K562 (cell line): ENCODE data around the gene ZFP62. TPM values are rescaled to one million over a fixed set of nuclear protein-coding genes. Genes with fewer than 3 reads are reported as not detected.

Experiments
- ATAC-seq: fragments of 200-7000 bp; cut with Tn5 transposase; 3 replicates; pipeline ENCODE4 v1.9.1; 2020; ENCODE audit warnings: moderate library complexity
- BruUV-seq: library from RNA; stranded (reverse); fragments of 400-500 nt; replicated peaks from 2 replicates; lab custom pipeline; 2021; lab: Mats Ljungman, UMichigan
- CTCF ChIA-PET: fragments of 300-600 bp; formaldehyde crosslinking; extraction: SDS; loops from one replicate; lab custom pipeline; 2021; ENCODE audit warnings: low intra/inter-chr PET ratio; lab: Yijun Ruan, JAX
- POLR2A ChIA-PET: fragments of 300-600, 350-650 bp; sonication (Branson Sonifier 250); formaldehyde crosslinking; extraction: SDS; loops from one replicate; lab custom pipeline; 2021; ENCODE audit warnings: antibody characterized with exemption, inconsistent platforms; lab: Yijun Ruan, JAX
- DNase-seq, 4 experiments: peaks; one replicate each; pipeline versions ENCODE4 v3.0.0 to v3.0.0-alpha.2; 2011 to 2018; ENCODE audit warnings: low spot score in 3 of 4, mixed read lengths in 3 of 4; ENCODE audit errors: extremely low read depth in 1 of 4
- FAIRE-seq: peaks from 2 replicates; lab custom pipeline; 2011; peaks lifted over from hg19 to GRCh38; lab: Jason Lieb, UNC
- H2AFZ ChIP-seq: 2 replicates; pipeline ENCODE4 v1.6.0; 2011; ENCODE audit warnings: low read depth, low read length, control low read depth, inconsistent platforms
- H3K27ac ChIP-seq: fragments of 200-600 bp; 3 replicates; pipeline ENCODE4 v1.8.0; 2011; ENCODE audit warnings: low read depth, mild to moderate bottlenecking, control low read depth, inconsistent platforms, low read length, moderate library complexity, mixed read lengths; ENCODE audit errors: extremely low read depth
- H3K27me3 ChIP-seq, 2 experiments: fragments of 300-600 bp in 1 of 2; 2 replicates in 1 of 2; 3 replicates in 1 of 2; pipeline versions ENCODE4 v1.6.0 to v1.8.0; 2011; ENCODE audit warnings: inconsistent platforms in 2 of 2, low read length in 2 of 2, mild to moderate bottlenecking in 1 of 2, mixed read lengths in 1 of 2, moderate library complexity in 1 of 2; ENCODE audit not compliant: control insufficient read depth in 2 of 2, insufficient read depth in 2 of 2
- H3K36me3 ChIP-seq: fragments of 300-600 bp; 3 replicates; pipeline ENCODE4 v1.8.0; 2011; ENCODE audit warnings: mild to moderate bottlenecking, low read length, inconsistent platforms; ENCODE audit not compliant: control insufficient read depth, insufficient read depth
- H3K4me1 ChIP-seq, 2 experiments: fragments of 200-600 bp in 1 of 2; replicated peaks in 1 of 2; 2 replicates in 1 of 2; 3 replicates in 1 of 2; pipeline versions ENCODE4 v1.5.1 to v1.8.0; 2011; ENCODE audit warnings: inconsistent platforms in 2 of 2, low read length in 2 of 2, mild to moderate bottlenecking in 1 of 2, mixed read lengths in 1 of 2, moderate library complexity in 1 of 2; ENCODE audit not compliant: control insufficient read depth in 2 of 2, insufficient read depth in 2 of 2
- H3K4me2 ChIP-seq: 2 replicates; pipeline ENCODE4 v1.6.1; 2011; ENCODE audit warnings: low read length, control low read depth, inconsistent platforms, mixed read lengths; ENCODE audit not compliant: insufficient read depth
- H3K4me3 ChIP-seq: fragments of 200-600 bp; sonication (generic), shearing (Covaris generic); 2 replicates; pipeline ENCODE4 v1.5.1; 2016; ENCODE audit warnings: control low read depth, inconsistent platforms
- H3K79me2 ChIP-seq: fragments of 200-600 bp; 3 replicates; pipeline ENCODE4 v1.8.0; 2011; ENCODE audit warnings: low read length, inconsistent platforms; ENCODE audit not compliant: control insufficient read depth, insufficient read depth
- H3K9ac ChIP-seq, 2 experiments: 2 replicates each; pipeline versions ENCODE4 v1.6.0 to v1.6.1; 2011; ENCODE audit warnings: low read depth in 2 of 2, low read length in 2 of 2, control low read depth in 1 of 2, inconsistent platforms in 1 of 2, mild to moderate bottlenecking in 1 of 2, mixed read lengths in 1 of 2; ENCODE audit not compliant: insufficient read depth in 1 of 2
- H3K9me1 ChIP-seq: one replicate; pipeline ENCODE4 v1.6.0; 2011; ENCODE audit warnings: inconsistent platforms, mild to moderate bottlenecking, low read length, moderate library complexity; ENCODE audit not compliant: control insufficient read depth, insufficient read depth
- H3K9me3 ChIP-seq: replicated peaks from 2 replicates; pipeline ENCODE4 v1.5.1; 2011; ENCODE audit warnings: low read depth, low read length, inconsistent platforms; ENCODE audit not compliant: control insufficient read depth, insufficient read depth
- H4K20me1 ChIP-seq: replicated peaks from 2 replicates; pipeline ENCODE4 v1.6.1; 2011; ENCODE audit warnings: low read length, inconsistent platforms, mixed read lengths; ENCODE audit not compliant: control insufficient read depth, insufficient read depth
- BDP1 ChIP-seq: IDR thresholded peaks from 3 replicates; pipeline ENCODE4 v1.6.1; 2011; ENCODE audit not compliant: insufficient read length, insufficient read depth
- ETV1 ChIP-seq: fragments of 450-650 bp; conservative IDR thresholded peaks from 2 replicates; pipeline ENCODE4 v1.6.1; 2016; ENCODE audit warnings: missing genetic modification characterization, control low read depth, low read depth, missing compliant biosample characterization
- FOXP1 ChIP-seq: sonication (generic); formaldehyde crosslinking; IDR thresholded peaks from 2 replicates; pipeline ENCODE4 v1.8.0; 2022; ENCODE audit warnings: mild to moderate bottlenecking, missing genetic modification reagents
- ILK ChIP-seq: fragments of 450-650 bp; IDR thresholded peaks from 2 replicates; pipeline ENCODE4 v1.6.1; 2016; ENCODE audit warnings: missing genetic modification characterization, low read depth, mild to moderate bottlenecking, missing compliant biosample characterization, moderate library complexity, borderline replicate concordance
- ZNF224 ChIP-seq: sonication (generic); formaldehyde crosslinking; IDR thresholded peaks from 2 replicates; pipeline ENCODE4 v1.8.0; 2022; ENCODE audit warnings: mild to moderate bottlenecking, missing genetic modification reagents
- ZNF512 ChIP-seq: IDR thresholded peaks from 2 replicates; pipeline ENCODE4 v1.6.1; 2016; ENCODE audit warnings: missing genetic modification characterization, missing compliant biosample characterization
- WGBS: fragments of 100-300 bp; shearing (Covaris generic); methylation state at CpG from one replicate; pipeline ENCODE4 v1.1.6; 2016; ENCODE audit warnings: low coverage, mixed read lengths; ENCODE audit not compliant: insufficient coverage; ENCODE audit errors: missing lambda C conversion rate; 5-methylcytosine and 5-hydroxymethylcytosine counted together
- in situ Hi-C: fragments of 300-500 bp; cut with MboI; formaldehyde crosslinking; loops from 4 replicates; pipeline ENCODE4 v1.15.0; 2018; ENCODE audit warnings: inconsistent platforms, mixed read lengths
- intact Hi-C: fragments of 100-400 bp; cut with micrococcal nuclease; formaldehyde crosslinking; loops from 2 replicates; pipeline ENCODE4 v1.14.2; 2022
- polyA plus RNA-seq, 8 experiments: library from polyadenylated mRNA; depleted of rRNA in 4 of 8; stranded (reverse) in 5 of 8; unstranded in 3 of 8; fragments of >200 nt; fragmentation: Nextera tagmentation in 2 of 8; fragmentation: Illumina TruSeq in 1 of 8; extraction: Ambion mirVana in 2 of 8; extraction: Trizol in 1 of 8; gene quantifications; 2 replicates each; pipeline versions ENCODE4 v1.2.1 to v1.2.3, GENCODE V29; 2011 to 2014; ENCODE audit warnings: inconsistent platforms in 1 of 8, missing spikeins in 1 of 8
- total RNA-seq, 7 experiments: library from RNA; depleted of rRNA in 6 of 7; stranded (reverse); fragments of >200 nt in 6 of 7; fragmentation: Illumina TruSeq in 2 of 7; extraction: Trizol in 2 of 7; gene quantifications; 2 replicates each; pipeline versions ENCODE4 v1.2.1 to v1.2.3, GENCODE V29; 2011 to 2021; ENCODE audit warnings: low replicate concordance in 1 of 7

ZFP62 gene
- total and polyA plus RNA-seq, 9 of the 15 experiments (the other 6 are each of a cell fraction or from before 2014, with no cell fraction given): 12.2 to 37.5 (median 25.0) TPM

DNA sequence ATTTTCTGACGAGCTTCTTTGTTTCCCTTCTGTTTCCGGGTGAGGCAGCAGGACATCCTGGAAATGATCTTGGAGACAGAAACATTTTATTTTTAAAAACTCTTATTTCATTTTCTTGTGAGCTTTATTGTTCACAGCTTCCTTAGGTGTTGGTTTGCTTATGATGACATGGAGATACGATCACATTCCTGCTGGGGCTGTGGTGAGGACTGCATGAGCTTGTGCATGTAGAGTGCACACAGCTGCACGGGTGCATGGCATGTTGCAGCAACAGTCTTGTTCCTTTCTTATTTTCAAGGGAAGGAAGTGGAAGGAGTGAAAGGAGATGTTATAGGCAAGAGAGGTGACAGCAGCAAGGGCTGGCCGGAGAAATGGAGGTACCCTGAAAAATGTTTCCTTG lies 39.1 kb upstream of the ZFP62 start:
- in situ Hi-C loops (no loop called here), intact Hi-C loops (no loop called here)
- Histone ChIP-seq H3K36me3 (no peaks in the 10 kb centered on the region), H3K9ac (no peak overlapping the region), H3K9me1 (no peaks in the 10 kb centered on the region), H3K4me2 (no peak overlapping the region; the same call in 1 of the 2 replicates), H3K27me3 (no peaks in the 10 kb centered on the region), H2AFZ (peak overlapping the region; percentile 26; the same call in 1 of the 2 replicates), H3K27ac (no peak overlapping the region), H3K4me1 (peaks cover 0 to 3% of the 10 kb centered on the region in 2 experiments; a peak in 1 of 5 replicates), H3K79me2 (no peaks in the 10 kb centered on the region), H4K20me1 (no peaks in the 10 kb centered on the region), H3K4me3 (no peak overlapping the region), H3K9me3 (no peaks in the 10 kb centered on the region; the same call in 1 of the 2 replicates)
- CTCF ChIA-PET: no interaction called here
- POLR2A ChIA-PET: no interaction called here
- FAIRE-seq (no peak), DNase-seq (no peak), ATAC-seq (no peak)
- no peak for TF ChIP-seq BDP1
- TF ChIP-seq FOXP1: no peak
- no peak for TF ChIP-seq ZNF224 (CRISPR knock-in tag)
- 18% methylated on average over 5 of the region's 5 CpGs for WGBS
- BruUV-seq: no TSS peak

DNA sequence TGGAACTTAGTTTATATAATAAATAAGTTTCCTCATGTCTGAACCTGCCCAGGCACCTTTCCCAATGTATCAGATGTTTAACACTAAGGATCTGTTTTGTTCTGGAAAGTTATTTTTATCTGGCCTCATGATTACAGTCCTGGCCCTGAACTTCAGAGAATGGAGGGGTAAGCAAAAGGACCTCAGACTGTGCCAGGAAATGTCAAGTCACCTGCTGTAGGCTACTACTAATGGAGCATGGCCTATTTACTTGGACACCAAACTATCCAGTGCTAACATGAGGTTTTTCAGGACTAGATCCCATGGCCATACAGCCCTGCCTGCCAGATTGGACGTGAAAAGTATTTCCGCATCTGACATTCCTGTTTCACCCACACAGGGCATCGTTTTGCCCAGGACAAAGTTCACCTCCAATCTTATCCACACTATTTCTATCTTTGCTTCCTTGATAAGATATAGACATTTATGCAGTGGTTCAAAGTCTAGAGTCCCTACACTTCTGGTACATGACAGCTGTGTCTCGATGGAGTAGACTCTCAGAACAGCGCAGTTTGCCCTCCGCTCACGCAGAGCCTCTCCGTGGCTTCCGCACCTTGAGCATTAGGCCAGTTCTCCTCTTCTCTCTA lies 37.7 kb upstream of the ZFP62 start, which contains the start of gene BTNL8:
Gene BTNL8 (plus strand): TSS at position 539 of the 626 bp plus-strand sequence. CDS start 152 bp downstream, outside the sequence.
- intact Hi-C loops (no loop called here), in situ Hi-C loops (no loop called here)
- H4K20me1 ChIP-seq: no peaks in the 10 kb centered on the region
- H3K4me3 ChIP-seq: no peak within 1 kb of the TSS
- WGBS: 70% methylated on average over 9 of the region's 9 CpGs
- H3K27ac ChIP-seq: no peak within 1 kb of the TSS
- no peaks in the 10 kb centered on the region for H3K9me1 ChIP-seq
- TF ChIP-seq ZNF512 (tag): no peak
- no peak for TF ChIP-seq ETV1 (tag)
- TF ChIP-seq ILK (tag): no peak
- ChIA-PET POLR2A (interaction anchor here (0.5 kb wide), 1 partner anchor 942 kb away, joined by 3 read pairs; no protein-coding TSS in a partner anchor), CTCF (no interaction called here)
- no peaks in the 10 kb centered on the region; the same call in 1 of the 2 replicates for H3K9me3 ChIP-seq
- peak within 1 kb of the TSS; percentile 26; the same call in 1 of the 2 replicates for H2AFZ ChIP-seq
- H3K36me3 ChIP-seq: no peaks in the 10 kb centered on the region
- peaks cover 0 to 3% of the 10 kb centered on the region in 2 experiments; a peak in 1 of 5 replicates for H3K4me1 ChIP-seq
- H3K4me2 ChIP-seq: peak within 1 kb of the TSS; percentile 27; the same call in 1 of the 2 replicates
- BruUV-seq: no TSS peak
- FAIRE-seq: no peak
- DNase-seq: no peak
- no peak within 1 kb of the TSS for H3K9ac ChIP-seq
- no peaks in the 10 kb centered on the region for H3K27me3 ChIP-seq
- no peak for ATAC-seq
- H3K79me2 ChIP-seq: no peaks in the 10 kb centered on the region
